NCI-H345 (cell line): ENCODE measurements around the gene GRID1.
"Not testable (repeated sequence)": the region's sequence is repeated elsewhere in the genome, so short reads cannot be mapped to it uniquely, and the experiment has no call there.

Experiments used
- DNase-seq: peaks from one replicate; lab custom pipeline; 2025; lab: John Stamatoyannopoulos, UW

GRID1 gene

GRCh38 chr10:85864173-85864549 lies 502.4 kb downstream of the GRID1 start:
- DNase-seq = no peak

- DNase-seq = no peak
Observed at GRCh38 chr10:85863301-85864172, 503.1 kb downstream of the GRID1 start.

- no peak for DNase-seq
Observed at GRCh38 chr10:85862771-85863170, 503.8 kb downstream of the GRID1 start.

GRCh38 chr10:85861513-85862197 lies 504.9 kb downstream of the GRID1 start:
- no peak for DNase-seq

GRCh38 chr10:85859859-85860258 lies 506.7 kb downstream of the GRID1 start:
- no peak for DNase-seq

- DNase-seq = no peak
Observed at GRCh38 chr10:85858776-85859515, 507.6 kb downstream of the GRID1 start.

- DNase-seq = no peak
Observed at GRCh38 chr10:85857791-85858190, 508.8 kb downstream of the GRID1 start.

GRCh38 chr10:85857305-85857704 lies 509.3 kb downstream of the GRID1 start:
- no peak for DNase-seq

GRCh38 chr10:85851934-85852333 lies 514.7 kb downstream of the GRID1 start:
- no peak for DNase-seq

GRCh38 chr10:85851325-85851724 lies 515.3 kb downstream of the GRID1 start:
- DNase-seq = no peak

- no peak for DNase-seq
Observed at GRCh38 chr10:85850736-85851135, 515.9 kb downstream of the GRID1 start.

GRCh38 chr10:85849315-85849714 lies 517.3 kb downstream of the GRID1 start:
- no peak for DNase-seq

- DNase-seq = no peak
Observed at GRCh38 chr10:85848756-85849155, 517.8 kb downstream of the GRID1 start.

- DNase-seq = no peak
Observed at GRCh38 chr10:85847085-85847484, 519.5 kb downstream of the GRID1 start.

GRCh38 chr10:85838660-85839059 lies 527.9 kb downstream of the GRID1 start:
- DNase-seq = not testable (repeated sequence)

GRCh38 chr10:85832988-85833387 lies 533.6 kb downstream of the GRID1 start:
- DNase-seq = no peak

GRCh38 chr10:85831422-85831821 lies 535.2 kb downstream of the GRID1 start:
- DNase-seq = no peak

GRCh38 chr10:85826377-85826776 lies 540.2 kb downstream of the GRID1 start:
- DNase-seq = no peak

GRCh38 chr10:85811405-85811804 lies 555.2 kb downstream of the GRID1 start:
- DNase-seq = no peak

- DNase-seq = no peak
Observed at GRCh38 chr10:85810674-85811073, 555.9 kb downstream of the GRID1 start.

- DNase-seq = no peak
Observed at GRCh38 chr10:85795460-85795859, 571.1 kb downstream of the GRID1 start.

GRCh38 chr10:85794553-85794952 lies 572.0 kb downstream of the GRID1 start:
- no peak for DNase-seq

GRCh38 chr10:85792533-85792858 lies 574.1 kb downstream of the GRID1 start:
- no peak for DNase-seq
